ENCODE measurements around the gene EFCAB10.
A peak's percentile ranks its signal among the peaks of the same experiment; 100 is the strongest.
"Not testable (repeated sequence)": the region's sequence is repeated elsewhere in the genome, so short reads cannot be mapped to it uniquely, and the experiment has no call there.

EFCAB10 gene, protein sequence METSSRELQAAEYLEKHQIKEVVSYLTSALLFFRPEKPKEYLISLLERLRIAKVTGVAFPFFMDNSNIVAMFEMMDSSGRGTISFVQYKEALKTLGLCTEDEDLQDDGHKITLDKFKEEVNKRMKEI
- total RNA-seq = 0 to 0.21 reads per million in 2 donors

DNA sequence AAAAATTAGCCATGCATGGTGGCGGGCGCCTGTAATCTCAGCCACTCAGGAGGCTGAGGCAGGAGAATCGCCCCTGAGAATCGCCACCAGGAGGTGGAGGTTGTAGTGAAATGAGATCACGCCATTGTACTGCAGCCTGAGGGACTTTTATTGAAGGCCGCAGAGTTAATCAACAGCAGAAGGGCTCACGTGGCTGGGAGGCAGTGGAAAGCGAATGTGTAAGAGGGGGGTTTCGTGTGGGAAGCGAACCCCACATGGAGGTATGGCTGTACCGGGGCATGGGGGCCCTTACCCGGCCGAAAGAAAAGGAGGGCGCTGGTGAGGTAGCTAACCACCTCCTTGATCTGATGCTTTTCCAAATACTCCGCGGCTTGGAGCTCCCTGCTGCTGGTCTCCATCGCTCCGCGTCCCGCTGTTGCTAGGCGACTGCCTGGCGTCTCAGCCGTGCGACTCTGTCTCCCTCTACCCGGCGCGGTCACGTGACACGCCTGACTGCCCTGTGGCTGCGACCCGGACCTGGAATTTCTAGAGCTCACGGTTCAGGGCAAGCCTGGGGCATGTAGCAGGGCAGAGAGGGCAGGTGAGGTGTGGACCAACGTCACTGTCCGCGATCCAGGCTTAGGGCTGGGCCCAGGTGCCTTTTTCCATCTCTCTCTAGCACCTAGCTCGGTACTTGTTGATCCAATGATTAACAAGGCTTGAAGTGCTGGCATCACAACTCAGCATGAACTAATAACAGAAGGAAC lies at the start of gene EFCAB10:
Gene EFCAB10 (minus strand): TSS at position 428 of the 746 bp plus-strand sequence. CDS start 30 bp downstream, at position 398.
- DNase-seq = peak; percentile 16

DNA sequence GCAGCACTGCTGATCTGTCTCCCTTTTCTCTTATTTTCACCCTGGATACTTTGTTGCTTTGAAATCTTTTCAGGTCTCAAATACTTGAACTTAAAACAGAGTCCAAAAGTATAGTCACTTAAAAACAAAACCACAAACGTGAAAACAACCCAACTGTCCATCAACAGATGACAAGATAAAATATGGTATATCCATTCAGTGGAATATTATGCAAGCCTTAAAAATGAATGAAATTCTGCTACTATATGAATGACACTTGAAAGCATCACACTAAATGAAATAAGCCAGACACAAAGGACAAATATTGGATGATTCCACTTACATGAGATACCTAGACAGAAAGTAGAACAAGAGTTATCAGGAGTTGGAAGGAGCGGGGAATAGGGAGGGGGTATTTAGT lies 44.7 kb upstream of the EFCAB10 start:
- DNase-seq = no peak

DNA sequence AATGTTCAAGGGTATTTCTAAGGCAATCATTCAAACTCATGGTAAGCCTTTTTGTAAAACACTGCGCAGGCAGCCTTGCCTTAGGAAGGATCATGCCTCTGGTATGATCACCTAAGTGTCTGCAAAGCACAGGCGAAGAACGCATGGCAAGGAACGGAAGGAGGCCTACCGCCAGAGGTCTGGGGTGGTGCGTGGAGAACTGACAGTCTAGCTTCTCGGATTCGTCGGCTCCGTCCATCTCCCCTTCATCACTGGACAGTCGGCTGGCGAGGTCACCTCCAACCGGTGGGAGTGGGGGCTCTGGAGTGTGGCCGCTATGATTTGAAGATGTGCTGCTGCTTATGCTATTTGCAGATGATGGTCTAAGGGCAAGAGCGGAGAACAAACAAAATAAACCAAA lies 42.6 kb upstream of the EFCAB10 start:
- DNase-seq = no peak

DNA sequence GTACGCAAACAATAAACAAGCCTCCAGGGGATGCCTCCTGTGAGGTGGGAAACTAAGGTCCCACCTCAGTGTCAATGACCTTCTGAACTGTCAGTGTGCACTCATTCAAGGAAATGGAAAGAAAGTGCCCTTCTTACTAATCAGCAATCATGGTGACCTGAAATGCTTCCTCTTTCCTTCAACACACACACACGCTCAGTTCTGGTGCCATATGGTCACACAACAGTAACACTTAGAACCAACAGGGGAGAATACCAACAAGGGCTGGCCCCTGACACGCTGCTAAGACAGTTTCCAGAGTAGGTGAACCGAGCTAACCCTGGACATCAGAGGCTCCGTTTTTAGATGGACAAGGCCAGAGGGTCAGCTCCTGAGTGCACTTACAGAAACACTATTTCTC lies 42.1 kb upstream of the EFCAB10 start:
- no peak for DNase-seq

DNA sequence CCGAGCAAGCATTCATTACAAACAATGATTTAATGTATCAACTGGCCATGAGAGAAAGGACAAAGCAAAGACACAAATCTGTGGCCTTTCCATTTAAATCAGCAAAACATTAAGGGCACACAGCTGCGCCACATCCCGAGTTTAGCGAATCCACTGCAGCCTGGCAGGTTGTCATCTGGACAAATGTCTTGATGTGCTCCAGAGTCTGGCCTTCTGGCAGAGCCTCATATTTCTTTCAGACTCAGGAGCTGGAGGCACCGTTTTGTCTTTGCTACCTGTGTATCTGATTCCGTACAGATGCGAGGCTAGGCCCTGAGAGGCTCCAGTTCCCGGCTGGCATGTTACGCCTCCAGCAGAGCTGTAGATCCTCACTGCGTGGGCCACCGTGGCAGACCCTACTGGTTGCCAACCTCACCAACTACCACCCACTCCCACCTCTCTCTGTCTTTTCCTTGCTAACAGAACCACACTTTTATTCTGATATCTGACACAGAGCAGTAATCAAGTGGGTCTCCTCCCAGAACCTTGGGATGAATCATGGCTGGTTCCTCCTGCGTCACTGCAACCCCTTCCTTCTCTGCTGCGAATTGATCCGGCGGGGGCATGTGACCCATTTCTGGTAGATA lies 40.9 kb upstream of the EFCAB10 start:
- DNase-seq = no peak

DNA sequence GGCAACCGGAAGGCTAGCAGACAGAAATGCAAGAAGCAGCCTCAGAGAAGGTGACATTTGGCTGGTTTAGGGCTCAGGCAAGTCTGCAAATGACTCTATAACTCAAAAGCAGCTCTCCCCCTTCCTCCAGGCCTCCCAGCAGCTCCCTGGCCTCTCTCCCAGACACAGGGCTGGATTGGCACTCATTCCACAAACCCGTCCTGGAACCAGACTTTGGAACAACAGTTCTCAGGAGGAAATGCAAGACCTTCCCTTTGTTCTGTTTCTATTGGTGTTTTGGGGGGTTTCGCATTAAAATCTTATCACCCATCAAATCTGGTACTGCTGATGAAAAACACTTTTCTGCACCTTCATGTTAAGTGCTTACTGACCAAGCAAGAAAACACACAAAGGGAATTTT lies 40.3 kb upstream of the EFCAB10 start:
- no peak for DNase-seq

DNA sequence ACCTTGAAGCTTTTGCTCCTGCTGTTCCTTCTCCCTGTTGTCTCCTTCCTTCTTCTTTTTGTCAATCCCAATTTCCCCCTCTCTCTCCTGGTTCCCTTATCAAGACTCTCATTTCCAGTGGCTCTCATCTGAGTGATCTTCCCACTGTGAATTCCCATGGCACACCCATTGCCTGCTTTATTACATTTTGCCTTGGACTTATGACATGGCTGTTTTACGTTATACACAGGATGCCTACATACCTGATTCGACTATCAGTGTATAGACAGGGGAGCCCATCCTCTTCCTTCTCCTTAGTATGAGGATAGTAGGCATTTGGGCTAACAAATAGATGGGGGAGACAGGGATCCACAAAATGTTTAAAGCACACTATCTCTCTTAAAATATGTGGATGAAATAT lies 39.9 kb upstream of the EFCAB10 start:
- no peak for DNase-seq

DNA sequence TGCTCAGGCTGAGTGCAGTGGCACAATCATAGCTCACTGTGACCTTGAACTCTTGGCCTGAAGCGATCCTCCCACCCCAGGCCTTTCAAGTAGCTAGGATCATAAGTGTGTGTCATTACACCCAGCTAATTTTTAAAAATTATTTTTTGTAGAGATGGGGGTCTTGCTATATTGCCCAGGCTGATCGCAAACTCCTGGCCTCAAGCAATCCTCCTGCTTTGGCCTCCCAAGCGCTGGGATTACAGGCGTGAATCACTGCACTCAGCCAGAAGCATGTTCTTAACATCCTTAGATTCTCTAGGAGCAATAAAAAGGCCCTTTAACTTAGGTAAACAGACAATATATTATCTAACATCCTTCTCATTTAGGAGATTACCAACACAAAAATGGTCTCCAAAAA lies 38.3 kb upstream of the EFCAB10 start:
- DNase-seq = no peak

DNA sequence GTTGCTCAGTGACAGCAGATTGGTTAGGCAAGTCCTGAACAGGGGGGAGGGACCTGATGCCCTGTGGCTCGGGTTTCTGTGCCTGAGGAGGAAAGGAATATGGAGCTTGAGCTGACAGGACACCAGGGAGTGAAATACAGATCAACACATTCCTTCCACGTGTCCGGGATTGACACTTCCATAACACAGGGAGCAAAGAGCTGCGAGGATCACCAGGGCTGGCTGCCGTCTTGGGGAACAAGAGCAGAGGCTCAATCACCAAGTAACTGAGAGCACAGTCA lies 36.7 kb upstream of the EFCAB10 start:
- DNase-seq = no peak

DNA sequence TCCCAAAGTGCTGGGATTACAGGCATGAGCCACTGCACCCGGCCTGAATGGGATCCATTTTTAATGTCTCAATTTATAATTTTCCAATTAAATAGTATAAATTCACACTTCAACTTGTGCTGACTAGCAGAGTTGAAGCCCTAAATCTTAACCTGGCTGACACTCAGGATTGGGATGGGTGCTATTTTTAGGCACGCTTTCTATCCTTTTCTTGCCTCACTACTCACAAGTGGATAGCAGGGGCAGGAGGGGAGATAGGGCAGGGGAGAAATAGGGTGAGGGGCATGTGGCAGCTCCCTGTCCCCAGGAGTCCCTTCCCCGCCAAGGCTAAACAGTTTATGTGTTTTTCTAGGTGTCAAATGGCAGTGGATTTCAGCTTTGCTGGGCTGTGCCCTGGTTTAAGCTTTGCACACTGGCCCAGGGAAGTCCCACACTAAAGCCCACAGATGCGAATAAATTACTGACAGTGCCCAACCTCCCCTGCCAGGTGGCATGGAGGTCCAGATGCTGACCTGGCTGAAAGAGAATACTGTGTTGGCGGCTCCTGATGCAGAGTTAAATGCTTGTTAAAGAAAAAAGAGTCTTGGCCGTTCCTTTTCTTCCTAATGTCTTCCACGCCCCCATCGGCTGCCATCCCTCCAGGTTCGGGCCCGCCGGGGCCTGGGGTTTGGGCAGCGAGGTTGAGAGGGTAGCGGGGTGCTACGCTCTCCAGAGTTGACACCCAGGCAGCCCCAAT lies 36.2 kb upstream of the EFCAB10 start:
- DNase-seq = no peak

DNA sequence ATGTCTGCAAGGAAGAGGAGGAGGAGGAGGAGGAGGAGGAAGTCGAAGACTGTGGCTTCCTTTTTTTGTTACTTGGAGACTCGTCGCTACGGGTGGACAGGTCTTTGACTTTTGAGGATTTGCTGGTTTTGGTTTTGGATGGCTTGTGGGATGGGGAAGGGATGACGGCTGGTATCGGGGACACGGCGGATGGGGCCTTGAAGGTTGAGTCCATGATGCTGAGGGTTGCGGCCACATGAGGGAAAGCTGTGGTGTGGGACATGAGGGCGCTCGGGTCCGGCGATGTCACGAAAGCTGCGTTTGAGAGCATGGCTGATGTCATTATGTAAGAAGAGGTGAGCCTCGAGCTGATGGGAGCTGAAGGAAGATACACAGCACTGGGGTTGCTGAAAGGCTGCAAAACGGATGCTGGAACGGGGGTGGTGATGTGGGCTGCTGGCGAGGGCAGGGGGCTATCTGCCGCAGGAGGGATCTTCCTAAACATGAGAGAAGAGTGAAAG lies 33.1 kb upstream of the EFCAB10 start:
- DNase-seq = no peak

DNA sequence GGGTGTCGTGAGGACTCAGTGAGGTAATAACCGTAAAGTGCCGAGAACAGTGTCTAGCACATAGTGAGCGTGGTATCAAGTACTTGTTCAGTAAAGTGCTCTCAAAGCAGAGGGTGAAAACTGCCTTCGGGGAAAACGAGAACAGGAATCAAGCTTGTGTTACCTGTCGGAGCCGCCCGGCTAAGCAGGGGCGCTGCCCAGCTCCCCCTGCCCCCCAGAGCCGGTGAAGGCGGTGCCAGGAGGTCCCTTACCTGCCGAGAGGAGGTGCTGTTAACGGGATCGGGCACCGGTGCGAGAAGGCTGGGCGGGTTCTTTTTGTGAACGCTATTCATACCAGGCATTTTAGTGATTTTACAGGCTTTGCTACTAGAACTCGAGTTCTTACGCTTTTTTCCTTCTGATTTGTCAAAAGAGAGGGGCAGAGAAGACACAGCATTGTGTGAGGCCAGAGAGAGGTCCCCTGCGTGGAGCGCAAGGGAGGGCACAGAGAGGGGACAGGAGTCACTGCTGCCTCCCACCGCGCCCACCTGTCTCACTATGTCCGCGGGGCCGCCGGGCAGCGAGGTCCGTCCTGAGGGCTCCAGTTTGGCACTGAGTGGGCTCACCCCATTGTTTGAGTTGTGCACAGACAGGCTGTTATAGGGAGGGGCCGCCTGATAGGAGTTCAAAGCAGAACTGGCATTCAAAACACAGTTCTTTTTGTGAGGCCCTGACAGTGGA lies 32.5 kb upstream of the EFCAB10 start:
- no peak for DNase-seq

DNA sequence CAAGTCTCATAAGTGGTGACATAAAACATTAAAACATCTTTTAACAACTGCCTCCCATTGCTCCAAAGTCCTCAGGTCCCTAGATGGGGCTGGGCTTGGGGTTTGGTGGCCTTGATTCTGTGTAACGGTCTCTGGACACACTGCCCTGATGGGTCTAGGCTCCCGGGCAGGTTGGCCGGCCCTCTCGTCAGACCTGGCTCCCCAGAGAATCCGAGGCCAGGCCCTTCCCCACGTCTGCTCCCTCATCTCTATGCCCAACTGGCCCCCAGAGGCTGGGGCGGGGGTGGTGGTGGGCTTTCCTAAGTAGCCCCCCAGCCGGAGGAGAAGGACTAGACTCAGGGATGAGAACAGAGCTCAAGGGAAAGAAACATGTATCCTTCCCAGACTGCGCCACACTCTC lies 31.5 kb upstream of the EFCAB10 start:
- no peak for DNase-seq

DNA sequence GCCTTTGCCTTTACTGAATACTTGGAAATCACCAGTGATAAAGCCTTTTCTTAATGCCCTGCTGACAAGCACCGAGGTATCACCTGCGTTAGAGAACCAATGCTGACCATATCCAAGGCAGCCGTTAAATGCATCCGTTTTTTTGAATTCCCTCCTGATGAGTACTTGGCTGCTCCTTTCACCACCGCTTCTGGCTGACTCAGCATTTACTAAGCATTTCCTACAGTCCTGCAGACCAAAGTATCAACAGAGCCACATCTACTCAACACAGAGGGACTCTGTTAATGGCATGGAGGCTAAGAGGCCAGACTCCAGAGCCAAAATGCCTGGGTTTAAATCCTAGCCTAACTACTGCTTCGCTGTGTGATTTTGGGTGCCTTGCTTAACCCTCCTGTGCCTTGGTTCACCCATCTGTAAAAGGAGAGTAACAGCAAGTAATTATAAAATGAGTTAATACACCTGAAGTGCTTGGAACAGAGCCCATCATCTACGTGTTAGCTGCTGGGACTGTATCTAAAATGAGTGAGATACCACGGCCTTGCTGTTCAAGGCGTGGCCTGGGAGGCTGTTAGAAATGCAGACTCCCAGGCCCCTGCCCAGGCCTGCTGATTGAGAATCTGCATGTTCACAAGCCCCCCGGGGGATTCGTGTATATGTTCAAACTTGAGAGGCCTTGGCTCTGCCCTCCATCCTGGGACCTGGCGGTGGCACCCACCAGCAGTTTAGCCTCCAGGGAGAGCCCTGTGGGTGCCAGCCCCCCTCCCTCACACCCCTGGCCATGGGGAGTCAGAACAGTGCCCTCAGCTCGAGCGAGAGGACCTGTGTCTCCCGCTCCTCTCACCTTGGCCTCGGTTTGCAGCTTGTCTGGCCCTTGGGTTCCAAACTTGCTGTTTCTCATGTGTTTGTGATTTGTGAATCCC lies 30.8 kb upstream of the EFCAB10 start:
- DNase-seq = no peak

DNA sequence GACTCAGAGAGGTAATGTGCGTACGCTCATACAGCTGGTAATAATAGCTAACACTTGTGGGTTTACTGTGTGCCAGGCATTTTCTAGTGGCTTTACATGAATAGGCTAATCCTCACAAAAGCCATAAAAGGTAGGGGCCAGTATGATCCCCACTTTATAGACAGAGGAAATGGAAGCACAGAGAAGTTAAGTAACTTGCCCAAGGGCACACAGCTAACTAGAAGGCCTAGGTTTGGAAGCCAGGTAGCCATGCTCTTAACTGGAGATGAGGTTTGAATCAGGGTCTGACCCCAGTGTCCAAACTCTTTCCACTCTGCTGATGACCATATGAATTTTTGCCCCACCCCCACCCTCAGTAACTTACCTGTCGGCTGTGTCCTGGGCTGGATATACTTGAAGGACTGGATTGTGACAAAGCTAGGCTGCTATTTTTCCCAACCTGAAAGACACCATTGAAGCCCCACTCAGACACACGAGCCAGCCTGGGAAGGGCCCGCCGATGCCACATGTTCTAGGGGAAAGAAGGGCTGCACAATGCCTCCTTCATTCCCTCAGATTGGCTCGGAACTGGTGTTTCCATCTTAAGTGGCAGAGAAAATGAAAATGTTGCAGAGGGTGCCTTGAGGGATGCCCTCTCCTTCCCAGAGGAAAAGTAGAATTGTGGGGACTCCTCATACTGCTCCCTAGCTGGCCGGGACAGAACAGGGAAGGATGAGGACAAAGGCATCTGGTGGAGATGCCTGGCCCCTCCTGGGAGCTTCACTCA lies 29.1 kb upstream of the EFCAB10 start:
- no peak for DNase-seq

DNA sequence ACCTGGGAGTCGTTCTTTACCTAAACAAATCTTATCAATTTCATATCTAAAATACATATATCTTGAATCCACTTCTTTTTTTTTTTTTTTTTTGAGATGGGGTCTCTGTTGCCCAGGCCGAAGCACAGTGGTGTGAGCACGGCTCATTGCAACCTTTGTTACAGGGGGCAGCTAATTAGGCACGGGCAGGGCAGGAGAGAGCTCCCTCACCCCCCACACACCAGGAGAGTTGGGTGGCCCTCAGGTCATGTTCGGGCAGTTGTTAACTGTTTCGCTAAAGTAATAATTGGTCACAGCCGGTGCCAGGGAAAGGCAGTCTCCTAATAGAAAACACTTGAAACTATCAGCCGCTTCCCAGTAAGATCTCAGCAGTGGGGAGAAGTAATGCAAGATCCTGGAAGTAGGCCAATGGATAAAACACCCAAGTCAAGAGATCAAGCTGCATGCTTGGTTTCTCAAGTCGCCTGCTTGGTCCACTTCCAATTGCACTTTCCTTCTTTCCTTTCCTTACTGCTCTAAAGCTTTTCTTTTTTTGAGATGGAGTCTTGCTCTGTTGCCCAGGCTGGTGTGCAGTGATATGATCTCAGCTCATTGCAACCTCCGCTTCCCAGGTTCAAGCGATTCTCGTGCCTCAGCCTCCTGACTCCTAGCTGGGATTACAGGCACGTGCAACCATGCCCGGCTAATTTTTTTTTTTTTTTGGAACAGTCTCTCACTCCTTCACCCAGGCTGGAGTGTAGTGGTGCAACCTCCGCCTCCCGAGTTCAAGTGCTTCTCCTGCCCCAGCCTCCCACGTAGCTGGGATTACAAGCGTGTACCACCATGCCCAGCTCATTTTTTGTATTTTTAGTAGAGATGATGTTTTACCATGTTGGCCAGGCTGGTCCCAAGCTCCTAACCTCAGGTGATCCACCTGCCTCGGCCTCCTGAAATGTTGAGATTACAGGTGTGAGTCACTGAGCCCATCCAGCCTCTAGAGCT lies 21.3 kb upstream of the EFCAB10 start:
- no peak for DNase-seq

DNA sequence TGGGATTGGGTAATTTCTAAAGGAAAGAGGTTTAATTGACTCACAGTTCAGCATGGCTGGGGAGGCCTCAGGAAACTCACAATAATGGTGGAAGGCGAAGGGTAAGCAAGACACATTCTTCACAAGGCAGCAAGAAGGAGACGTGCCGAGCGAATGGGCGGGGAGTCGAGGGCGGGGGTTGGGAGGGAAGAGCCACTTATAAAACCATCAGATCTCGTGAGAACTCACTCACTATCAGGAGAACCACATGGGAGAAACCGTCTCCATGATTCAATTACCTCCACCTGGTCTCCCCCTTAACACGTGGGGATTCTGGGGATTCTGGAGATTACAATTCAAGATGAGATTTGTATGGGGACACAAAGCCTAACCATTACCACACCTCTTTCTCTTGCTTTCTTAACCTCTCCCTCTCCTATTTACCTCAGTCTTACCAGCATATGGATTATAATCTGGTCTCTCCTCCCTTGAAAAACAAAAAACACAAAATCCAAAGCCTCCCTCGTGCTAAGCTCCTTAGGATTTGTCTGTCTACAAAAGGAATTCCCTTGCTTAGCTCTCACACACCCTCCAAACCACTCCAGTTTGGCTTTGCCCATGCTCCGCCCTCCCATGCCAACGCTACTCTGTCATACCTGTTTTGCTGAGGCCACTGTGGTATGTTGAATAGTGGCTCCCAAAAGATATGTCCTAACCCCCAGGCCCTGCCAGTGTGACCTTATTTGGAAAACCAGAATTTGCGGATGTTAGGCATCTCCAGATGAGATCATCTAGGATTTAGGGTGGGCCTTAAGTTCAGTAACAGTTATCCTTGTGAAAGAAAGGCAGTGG lies 19.6 kb upstream of the EFCAB10 start:
- no peak for DNase-seq

DNA sequence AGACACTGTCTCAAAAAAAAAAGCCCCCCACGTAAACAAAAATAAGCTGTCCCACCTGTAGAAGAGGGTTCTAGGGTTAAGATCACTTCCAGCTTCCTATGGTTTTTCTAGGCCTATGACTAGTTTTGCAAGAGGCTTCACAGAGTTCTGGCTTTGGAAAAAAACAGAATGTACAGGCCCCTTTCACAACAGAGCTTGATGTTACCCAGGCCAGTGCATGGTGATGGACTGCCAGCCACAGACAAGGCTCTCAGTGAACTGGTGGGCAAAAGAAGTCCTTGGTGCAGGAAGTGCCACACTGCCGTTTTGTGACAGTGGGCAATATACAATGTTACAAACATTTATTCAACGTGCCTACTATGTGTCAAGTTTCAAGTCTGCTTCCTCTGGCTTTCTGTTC lies 18.3 kb upstream of the EFCAB10 start:
- DNase-seq = no peak

DNA sequence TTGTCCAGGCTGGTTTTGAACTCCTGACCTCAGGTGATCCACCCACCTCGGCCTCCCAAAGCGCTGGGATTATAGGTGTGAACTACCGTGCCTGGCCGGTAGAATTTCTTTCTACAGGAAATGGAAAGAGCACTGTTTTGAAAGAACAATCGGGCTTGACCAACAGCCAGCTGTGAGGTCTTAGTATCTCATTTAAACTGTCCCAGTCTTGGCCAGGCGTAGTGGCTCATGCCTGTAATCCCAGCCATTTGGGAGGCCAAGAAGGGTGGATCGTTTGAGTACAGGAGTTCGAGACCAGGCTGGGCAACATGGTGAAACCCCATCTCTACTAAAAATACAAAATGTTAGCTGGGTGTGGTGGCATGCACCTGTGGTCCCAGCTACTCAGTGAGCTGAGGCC lies 17.8 kb upstream of the EFCAB10 start:
- DNase-seq = not testable (repeated sequence)
